H1 (cell line): ENCODE measurements around the gene RNF220. TPM values are rescaled to one million over a fixed set of nuclear protein-coding genes. Genes with fewer than 3 reads are reported as not detected.

Experiments used
- CTCF ChIA-PET: fragments of 300-600 bp; sonication (Branson Sonifier 250); formaldehyde crosslinking; loops from one replicate; lab custom pipeline; 2021; ENCODE audit not compliant: partially characterized antibody; lab: Charles Lee
- POLR2A ChIA-PET: fragments of 300-600 bp; sonication (Branson Sonifier 250); formaldehyde crosslinking; loops from one replicate; lab custom pipeline; 2021; ENCODE audit warnings: inconsistent platforms; ENCODE audit not compliant: partially characterized antibody; lab: Charles Lee
- DNase-seq, 2 experiments: peaks; one replicate each; pipeline versions ENCODE4 v3.0.0 to v3.0.0-alpha.2; 2010 to 2022; ENCODE audit warnings: low spot score in 2 of 2, low read depth in 1 of 2, mixed read lengths in 1 of 2
- FAIRE-seq: peaks from 2 replicates; lab custom pipeline; 2011; peaks lifted over from hg19 to GRCh38; lab: Jason Lieb, UNC
- H2AFZ ChIP-seq: 2 replicates; pipeline ENCODE4 v1.8.1; 2012; ENCODE audit warnings: low read length, inconsistent platforms
- H2AK5ac ChIP-seq: 2 replicates; pipeline ENCODE4 v1.6.1; 2013; ENCODE audit warnings: low read depth, low read length
- H2BK120ac ChIP-seq: replicated peaks from 2 replicates; pipeline ENCODE3; 2013; ENCODE audit warnings: low read depth, low read length, inconsistent platforms
- H2BK12ac ChIP-seq: 2 replicates; pipeline ENCODE4 v1.6.1; 2013; ENCODE audit warnings: low read depth, low read length
- H2BK15ac ChIP-seq: 2 replicates; pipeline ENCODE4 v1.6.1; 2013; ENCODE audit warnings: low read length
- H2BK20ac ChIP-seq: 2 replicates; pipeline ENCODE4 v1.6.1; 2013; ENCODE audit warnings: low read length
- H2BK5ac ChIP-seq: 2 replicates; pipeline ENCODE4 v1.6.1; 2013; ENCODE audit warnings: low read depth, low read length
- H3K14ac ChIP-seq: 2 replicates; pipeline ENCODE4 v1.6.1; 2013; ENCODE audit warnings: inconsistent platforms; ENCODE audit not compliant: insufficient read length
- H3K18ac ChIP-seq: 2 replicates; pipeline ENCODE4 v1.6.1; 2013; ENCODE audit warnings: low read length; ENCODE audit errors: extremely low read depth
- H3K23ac ChIP-seq: 2 replicates; pipeline ENCODE4 v1.6.1; 2013; ENCODE audit warnings: inconsistent platforms; ENCODE audit not compliant: insufficient read length
- H3K23me2 ChIP-seq: 2 replicates; pipeline ENCODE4 v1.6.1; 2013; ENCODE audit warnings: low read depth, low read length
- H3K27ac ChIP-seq: 2 replicates; pipeline ENCODE4 v1.6.1; 2011; ENCODE audit warnings: low read depth, low read length, inconsistent platforms
- H3K27me3 ChIP-seq, 4 experiments: replicated peaks in 1 of 4; 1 replicate in 1 of 4; 2 replicates in 3 of 4; pipeline versions ENCODE4 v1.6.1 to v1.8.1; 2011 to 2013; ENCODE audit warnings: low read length in 3 of 4, mild to moderate bottlenecking in 3 of 4, inconsistent platforms in 2 of 4, mixed read lengths in 2 of 4, moderate library complexity in 1 of 4; ENCODE audit not compliant: control insufficient read depth in 3 of 4, insufficient read depth in 3 of 4; ENCODE audit errors: extremely low read depth in 1 of 4
- H3K36me3 ChIP-seq, 4 experiments: 2 replicates each; pipeline versions ENCODE4 v1.6.1 to v1.8.1; 2011 to 2013; ENCODE audit warnings: mild to moderate bottlenecking in 4 of 4, low read length in 3 of 4, moderate library complexity in 2 of 4, control low read depth in 1 of 4, inconsistent platforms in 1 of 4; ENCODE audit not compliant: insufficient read depth in 4 of 4, control insufficient read depth in 2 of 4
- H3K4ac ChIP-seq: replicated peaks from 2 replicates; pipeline ENCODE3; 2013; ENCODE audit warnings: low read length, low read depth, mixed read lengths, inconsistent platforms; ENCODE audit not compliant: insufficient read length
- H3K4me1 ChIP-seq, 4 experiments: replicated peaks in 1 of 4; 1 replicate in 1 of 4; 2 replicates in 3 of 4; pipeline versions ENCODE4 v1.6.1 to v1.8.1; 2011 to 2013; ENCODE audit warnings: low read length in 3 of 4, inconsistent platforms in 2 of 4, mixed read lengths in 1 of 4; ENCODE audit not compliant: insufficient read depth in 4 of 4, control insufficient read depth in 3 of 4
- H3K4me2 ChIP-seq, 2 experiments: 2 replicates each; pipeline versions ENCODE4 v1.6.1 to v1.8.1; 2011 to 2013; ENCODE audit warnings: low read depth in 2 of 2, low read length in 2 of 2, control low read depth in 1 of 2, inconsistent platforms in 1 of 2, mild to moderate bottlenecking in 1 of 2; ENCODE audit not compliant: insufficient read depth in 1 of 2
- H3K4me3 ChIP-seq, 4 experiments: fragments of 200-600, 300-600 bp in 1 of 4; sonication (generic), shearing (Covaris generic), sonication (Bioruptor Twin) in 1 of 4; 2 replicates each; pipeline versions ENCODE4 v1.5.1 to v1.8.1; 2011 to 2016; ENCODE audit warnings: low read length in 4 of 4, low read depth in 3 of 4, control low read depth in 2 of 4, inconsistent platforms in 2 of 4, mild to moderate bottlenecking in 2 of 4, mixed read lengths in 1 of 4, moderate library complexity in 1 of 4; ENCODE audit not compliant: insufficient read depth in 2 of 4; ENCODE audit errors: extremely low read depth in 1 of 4
- H3K56ac ChIP-seq: replicated peaks from 2 replicates; pipeline ENCODE3; 2013; ENCODE audit warnings: low read depth, mild to moderate bottlenecking, mixed read lengths, low read length, inconsistent platforms; ENCODE audit not compliant: insufficient read length
- H3K79me1 ChIP-seq: 2 replicates; pipeline ENCODE4 v1.6.1; 2013; ENCODE audit warnings: low read depth, low read length, control low read depth
- H3K79me2 ChIP-seq, 2 experiments: 2 replicates each; pipeline versions ENCODE4 v1.6.1 to v1.8.1; 2012 to 2013; ENCODE audit warnings: low read length in 2 of 2, mild to moderate bottlenecking in 2 of 2, inconsistent platforms in 1 of 2; ENCODE audit not compliant: insufficient read depth in 2 of 2, control insufficient read depth in 1 of 2
- H3K9ac ChIP-seq, 4 experiments: replicated peaks in 1 of 4; 1 replicate in 1 of 4; 2 replicates in 3 of 4; pipeline versions ENCODE4 v1.6.1 to v1.8.1; 2011 to 2013; ENCODE audit warnings: low read depth in 3 of 4, low read length in 3 of 4, control low read depth in 2 of 4, mild to moderate bottlenecking in 2 of 4, moderate library complexity in 2 of 4, inconsistent platforms in 1 of 4; ENCODE audit errors: extremely low read depth in 1 of 4
- H3K9me3 ChIP-seq, 2 experiments: 2 replicates each; pipeline versions ENCODE4 v1.6.1 to v1.8.1; 2012 to 2013; ENCODE audit warnings: mild to moderate bottlenecking in 2 of 2, moderate library complexity in 2 of 2, control low read depth in 1 of 2, inconsistent platforms in 1 of 2, low read depth in 1 of 2, low read length in 1 of 2, mixed read lengths in 1 of 2; ENCODE audit not compliant: insufficient read depth in 2 of 2
- H4K20me1 ChIP-seq, 2 experiments: replicated peaks in 1 of 2; 2 replicates each; pipeline versions ENCODE3 to v1.8.1; 2011 to 2013; ENCODE audit warnings: inconsistent platforms in 2 of 2, low read length in 2 of 2, mild to moderate bottlenecking in 1 of 2; ENCODE audit not compliant: insufficient read depth in 2 of 2, control insufficient read depth in 1 of 2
- H4K5ac ChIP-seq: 2 replicates; pipeline ENCODE4 v1.6.1; 2013; ENCODE audit warnings: low read length, low read depth, mixed read lengths, inconsistent platforms; ENCODE audit not compliant: insufficient read length
- H4K8ac ChIP-seq: 2 replicates; pipeline ENCODE4 v1.8.0; 2013; ENCODE audit warnings: mild to moderate bottlenecking, moderate library complexity, low read length, inconsistent platforms; ENCODE audit not compliant: insufficient read depth; ENCODE audit errors: extremely low read depth
- H4K91ac ChIP-seq: replicated peaks from 2 replicates; pipeline ENCODE3; 2013; ENCODE audit warnings: low read length, mixed read lengths, inconsistent platforms; ENCODE audit not compliant: insufficient read length
- GTF2F1 ChIP-seq: IDR thresholded peaks from 2 replicates; pipeline ENCODE4 v1.6.1; 2012; ENCODE audit warnings: low read depth, low read length, improper control_type of control experiment, borderline replicate concordance
- KDM1A ChIP-seq: fragments of 200-600, 300-600 bp; sonication (generic); IDR thresholded peaks from 2 replicates; pipeline ENCODE4 v1.7.1; 2016; ENCODE audit warnings: mild to moderate bottlenecking, low read length, borderline replicate concordance
- MAX ChIP-seq: IDR thresholded peaks from 2 replicates; pipeline ENCODE4 v1.6.1; 2012; ENCODE audit warnings: inconsistent platforms
- RAD21 ChIP-seq, 2 experiments: IDR thresholded peaks in 1 of 2; conservative IDR thresholded peaks in 1 of 2; 2 replicates each; pipeline ENCODE4 v1.6.1; 2011; ENCODE audit warnings: low read depth in 2 of 2, low read length in 2 of 2, improper control_type of control experiment in 1 of 2, inconsistent platforms in 1 of 2, mild to moderate bottlenecking in 1 of 2, moderate library complexity in 1 of 2
- SP2 ChIP-seq: IDR thresholded peaks from 2 replicates; pipeline ENCODE4 v1.6.1; 2012; ENCODE audit warnings: mild to moderate bottlenecking, low read length, inconsistent platforms
- SUZ12 ChIP-seq: fragments of 200-600 bp; sonication (generic); IDR thresholded peaks from 2 replicates; pipeline ENCODE4 v1.6.1; 2012; ENCODE audit warnings: mild to moderate bottlenecking, inconsistent platforms, low read length, moderate library complexity, mixed read lengths
- TAF7 ChIP-seq: optimal IDR thresholded peaks from 2 replicates; pipeline ENCODE3; 2011; ENCODE audit warnings: low read depth, mild to moderate bottlenecking, inconsistent platforms, low read length, moderate library complexity, borderline replicate concordance
- WGBS, 2 experiments: shearing (Covaris generic) in 1 of 2; methylation state at CpG; one replicate each; pipeline versions ENCODE4 v1.1.6 to v1.1.7; 2013 to 2015; ENCODE audit warnings: low lambda C conversion rate in 2 of 2, mixed read lengths in 2 of 2, inconsistent platforms in 1 of 2, low coverage in 1 of 2, missing lambda C conversion rate in 1 of 2; ENCODE audit not compliant: insufficient replicate concordance in 2 of 2, insufficient coverage in 1 of 2, insufficient read length in 1 of 2; ENCODE audit errors: extremely low coverage in 1 of 2, missing lambda C conversion rate in 1 of 2; 5-methylcytosine and 5-hydroxymethylcytosine counted together
- polyA plus RNA-seq, 7 experiments: library from polyadenylated mRNA; depleted of rRNA in 3 of 7; stranded (reverse) in 5 of 7; unstranded in 2 of 7; fragments of >200 nt in 5 of 7; fragments of 200-250 nt in 2 of 7; gene quantifications; 1 replicate in 5 of 7; 2 replicates in 1 of 7; 4 replicates in 1 of 7; pipeline versions ENCODE4 v1.2.1 to v1.2.3, GENCODE V29; 2011 to 2013; ENCODE audit warnings: missing spikeins in 2 of 7, mixed read lengths in 2 of 7
- total RNA-seq: library from RNA; stranded (reverse); fragmentation: NEBNext Ultra II Directional; extraction: Animal tissue kit (Norgen Biotek cat#: 25700); gene quantifications from 2 replicates; pipeline ENCODE4 v1.2.1, GENCODE V29; 2021
- TF ChIP-seq, protein P1 (sequence below): IDR thresholded peaks from 2 replicates; pipeline ENCODE4 v1.6.1; 2011; ENCODE audit warnings: low read length, improper control_type of control experiment
- TF ChIP-seq, protein P2 (sequence below): IDR thresholded peaks from 2 replicates; pipeline ENCODE4 v1.6.1; 2012; ENCODE audit warnings: inconsistent platforms

Gene RNF220
- total and polyA plus RNA-seq, 2 of the 8 experiments (the other 6 are each of a cell fraction or from before 2014, with no cell fraction given), result 123 to 160 TPM

GRCh38 chr1:44609412-44609767 lies 204.3 kb downstream of the RNF220 start:
- CTCF ChIA-PET, result interaction anchor here (0.6 to 7.0 kb wide), 44 partner anchors 10 to 561 kb away, joined by 3 to 129 read pairs (median 5); no protein-coding TSS in a partner anchor
- DNase-seq (peak; percentile 67 to 93), FAIRE-seq (peak; percentile 85)
- H4K8ac ChIP-seq, result no peak overlapping the region
- 0 out of 2 replicates have a peak overlapping the region, but pooled peaks have one; percentile 35 for H2BK5ac ChIP-seq
- no peaks in the 10 kb centered on the region for H3K79me1 ChIP-seq
- H2BK120ac ChIP-seq, result no peak overlapping the region
- peaks cover 0 to 11% of the 10 kb centered on the region in 2 experiments for H4K20me1 ChIP-seq
- H3K18ac ChIP-seq, result no peak overlapping the region
- H3K27me3 ChIP-seq, result no peaks in the 10 kb centered on the region
- H3K36me3 ChIP-seq, result no peaks in the 10 kb centered on the region
- H2BK20ac ChIP-seq, result no peak overlapping the region
- H4K5ac ChIP-seq, result no peak overlapping the region
- no peak overlapping the region for H2BK12ac ChIP-seq
- H3K23me2 ChIP-seq, result peaks cover 3% of the 10 kb centered on the region; the same call in 1 of the 2 replicates
- no peaks in the 10 kb centered on the region for H3K9me3 ChIP-seq
- H3K4ac ChIP-seq, result peak overlapping the region; percentile 65
- peak overlapping the region; percentile 67 for H4K91ac ChIP-seq
- H3K79me2 ChIP-seq, result no peaks in the 10 kb centered on the region
- 56% methylated on average over 10 of the region's 10 CpGs; no CpG with 5 or more reads in 1 of the 2 experiments for WGBS, 2 experiments
- no peak overlapping the region for H2BK15ac ChIP-seq
- no peak overlapping the region for H3K14ac ChIP-seq
- H3K9ac ChIP-seq, result no peak overlapping the region
- no peak overlapping the region for H3K4me3 ChIP-seq
- POLR2A ChIA-PET, result interaction anchor here (0.9 to 6.8 kb wide), 5 partner anchors 23 to 108 kb away, joined by 3 to 58 read pairs (median 4); no protein-coding TSS in a partner anchor
- H3K4me1 ChIP-seq, result peaks cover 2 to 18% (median 11%) of the 10 kb centered on the region in 4 experiments; a peak in 6 of 7 replicates
- no peak overlapping the region for H3K4me2 ChIP-seq
- no peak overlapping the region for H3K56ac ChIP-seq
- no peak overlapping the region for H2AK5ac ChIP-seq
- H3K23ac ChIP-seq, result no peak overlapping the region
- H3K27ac ChIP-seq, result no peak overlapping the region
- H2AFZ ChIP-seq, result no peak overlapping the region
- no peak for TF ChIP-seq SP2
- peak; percentile 71 to 83 for TF ChIP-seq RAD21 (IDR thresholded peaks at IDR 0.05 in 1 of 2, conservative IDR thresholded peaks at IDR 0.05 in 1 of 2; ENCODE audit: low read depth in 2 of 2, low read length in 2 of 2)
- no peak for TF ChIP-seq TAF7
- TF ChIP-seq, protein P1, sequence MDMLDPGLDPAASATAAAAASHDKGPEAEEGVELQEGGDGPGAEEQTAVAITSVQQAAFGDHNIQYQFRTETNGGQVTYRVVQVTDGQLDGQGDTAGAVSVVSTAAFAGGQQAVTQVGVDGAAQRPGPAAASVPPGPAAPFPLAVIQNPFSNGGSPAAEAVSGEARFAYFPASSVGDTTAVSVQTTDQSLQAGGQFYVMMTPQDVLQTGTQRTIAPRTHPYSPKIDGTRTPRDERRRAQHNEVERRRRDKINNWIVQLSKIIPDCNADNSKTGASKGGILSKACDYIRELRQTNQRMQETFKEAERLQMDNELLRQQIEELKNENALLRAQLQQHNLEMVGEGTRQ, result no peak
- no peak for TF ChIP-seq GTF2F1
- TF ChIP-seq, protein P2, sequence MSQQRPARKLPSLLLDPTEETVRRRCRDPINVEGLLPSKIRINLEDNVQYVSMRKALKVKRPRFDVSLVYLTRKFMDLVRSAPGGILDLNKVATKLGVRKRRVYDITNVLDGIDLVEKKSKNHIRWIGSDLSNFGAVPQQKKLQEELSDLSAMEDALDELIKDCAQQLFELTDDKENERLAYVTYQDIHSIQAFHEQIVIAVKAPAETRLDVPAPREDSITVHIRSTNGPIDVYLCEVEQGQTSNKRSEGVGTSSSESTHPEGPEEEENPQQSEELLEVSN, result peak; percentile 52
- TF ChIP-seq SUZ12, result no peak
- peak; percentile 74; the same call in 1 of the 2 replicates for TF ChIP-seq MAX
- no peak for TF ChIP-seq KDM1A
